HEK293 (cell line): ENCODE results near the gene ACTG1.

Source experiments
- HOXA7 ChIP-seq: sonication (generic); formaldehyde crosslinking; IDR thresholded peaks from 2 replicates; pipeline ENCODE4 v1.8.1; 2022; ENCODE audit warnings: missing genetic modification reagents, borderline replicate concordance
- YY1 ChIP-seq: fragments of 450-650 bp; formaldehyde crosslinking; IDR thresholded peaks from 2 replicates; pipeline ENCODE4 v1.5.1; 2018; ENCODE audit warnings: missing biosample characterization, missing genetic modification characterization
- ZFP69B ChIP-seq: fragments of 450-650 bp; formaldehyde crosslinking; IDR thresholded peaks from 2 replicates; pipeline ENCODE4 v1.5.1; 2016; ENCODE audit warnings: missing biosample characterization, missing genetic modification characterization
- ZNF121 ChIP-seq: fragments of 450-650 bp; formaldehyde crosslinking; IDR thresholded peaks from 2 replicates; pipeline ENCODE4 v1.5.1; 2016; ENCODE audit warnings: missing biosample characterization, missing genetic modification characterization
- ZNF16 ChIP-seq: fragments of 450-650 bp; formaldehyde crosslinking; IDR thresholded peaks from 2 replicates; pipeline ENCODE4 v1.5.1; 2016; ENCODE audit warnings: low read depth, missing biosample characterization, missing genetic modification characterization
- ZNF184 ChIP-seq: fragments of 450-650 bp; IDR thresholded peaks from 2 replicates; pipeline ENCODE4 v1.5.1; 2018; ENCODE audit warnings: missing biosample characterization, mild to moderate bottlenecking, missing genetic modification characterization
- ZNF19 ChIP-seq: fragments of 450-650 bp; formaldehyde crosslinking; IDR thresholded peaks from 2 replicates; pipeline ENCODE4; 2016; ENCODE audit warnings: missing biosample characterization, missing genetic modification characterization, low read depth
- ZNF2 ChIP-seq: fragments of 450-650 bp; formaldehyde crosslinking; IDR thresholded peaks from 2 replicates; pipeline ENCODE4 v1.5.1; 2016; ENCODE audit warnings: missing biosample characterization, missing genetic modification characterization
- ZNF394 ChIP-seq: fragments of 450-650 bp; formaldehyde crosslinking; IDR thresholded peaks from 2 replicates; pipeline ENCODE4 v1.5.1; 2016; ENCODE audit warnings: missing biosample characterization, missing genetic modification characterization, mild to moderate bottlenecking, moderate library complexity, borderline replicate concordance
- ZNF560 ChIP-seq: fragments of 450-650 bp; formaldehyde crosslinking; IDR thresholded peaks from 2 replicates; pipeline ENCODE4 v1.5.1; 2017; ENCODE audit warnings: missing biosample characterization, missing genetic modification characterization, borderline replicate concordance
- ZNF600 ChIP-seq: fragments of 450-650 bp; formaldehyde crosslinking; IDR thresholded peaks from 2 replicates; pipeline ENCODE4 v1.5.1; 2016; ENCODE audit warnings: missing biosample characterization, missing genetic modification characterization
- ZNF624 ChIP-seq: fragments of 450-650 bp; formaldehyde crosslinking; IDR thresholded peaks from 2 replicates; pipeline ENCODE4 v1.5.1; 2017; ENCODE audit warnings: missing biosample characterization, missing genetic modification characterization
- ZNF629 ChIP-seq: fragments of 450-650 bp; formaldehyde crosslinking; IDR thresholded peaks from 2 replicates; pipeline ENCODE4 v1.5.1; 2017; ENCODE audit warnings: missing biosample characterization, missing genetic modification characterization
- ZNF654 ChIP-seq: fragments of 450-650 bp; formaldehyde crosslinking; IDR thresholded peaks from 2 replicates; pipeline ENCODE4 v1.5.1; 2016; ENCODE audit warnings: low read depth, missing biosample characterization, missing genetic modification characterization
- ZNF670 ChIP-seq: fragments of 450-650 bp; formaldehyde crosslinking; IDR thresholded peaks from 2 replicates; pipeline ENCODE4 v1.5.1; 2016; ENCODE audit warnings: missing biosample characterization, missing genetic modification characterization, low read depth
- ZNF837 ChIP-seq: fragments of 450-650 bp; formaldehyde crosslinking; IDR thresholded peaks from 2 replicates; pipeline ENCODE4 v1.5.1; 2016; ENCODE audit warnings: missing biosample characterization, missing genetic modification characterization
- ZSCAN16 ChIP-seq: fragments of 450-650 bp; formaldehyde crosslinking; IDR thresholded peaks from 2 replicates; pipeline ENCODE4 v1.5.1; 2016; ENCODE audit warnings: missing biosample characterization, missing genetic modification characterization
- ZXDB ChIP-seq: fragments of 450-650 bp; formaldehyde crosslinking; IDR thresholded peaks from 2 replicates; pipeline ENCODE4 v1.5.1; 2016; ENCODE audit warnings: missing biosample characterization, missing genetic modification characterization
- TF ChIP-seq, protein P1 (sequence below): sonication (generic); formaldehyde crosslinking; IDR thresholded peaks from 2 replicates; pipeline ENCODE4 v1.8.1; 2022; ENCODE audit warnings: mild to moderate bottlenecking, moderate library complexity, missing genetic modification reagents
- TF ChIP-seq, protein P2 (sequence below): fragments of 450-650 bp; formaldehyde crosslinking; IDR thresholded peaks from 2 replicates; pipeline ENCODE4 v1.5.1; 2016; ENCODE audit warnings: missing biosample characterization, missing genetic modification characterization
- TF ChIP-seq, protein P3 (sequence below): fragments of 450-650 bp; formaldehyde crosslinking; IDR thresholded peaks from 2 replicates; pipeline ENCODE4 v1.5.1; 2016; ENCODE audit warnings: missing biosample characterization, missing genetic modification characterization
- TF ChIP-seq, protein P4 (sequence below): fragments of 450-650 bp; formaldehyde crosslinking; IDR thresholded peaks from 2 replicates; pipeline ENCODE4 v1.5.1; 2016; ENCODE audit warnings: missing biosample characterization, missing genetic modification characterization
- TF ChIP-seq, protein P5 (sequence below): fragments of 450-650 bp; formaldehyde crosslinking; IDR thresholded peaks from 2 replicates; pipeline ENCODE4 v1.5.1; 2016; ENCODE audit warnings: missing biosample characterization, missing genetic modification characterization
- TF ChIP-seq, protein P6 (sequence below): fragments of 450-650 bp; formaldehyde crosslinking; IDR thresholded peaks from 2 replicates; pipeline ENCODE4 v1.5.1; 2016; ENCODE audit warnings: missing biosample characterization, missing genetic modification characterization, borderline replicate concordance

The ACTG1 gene

DNA sequence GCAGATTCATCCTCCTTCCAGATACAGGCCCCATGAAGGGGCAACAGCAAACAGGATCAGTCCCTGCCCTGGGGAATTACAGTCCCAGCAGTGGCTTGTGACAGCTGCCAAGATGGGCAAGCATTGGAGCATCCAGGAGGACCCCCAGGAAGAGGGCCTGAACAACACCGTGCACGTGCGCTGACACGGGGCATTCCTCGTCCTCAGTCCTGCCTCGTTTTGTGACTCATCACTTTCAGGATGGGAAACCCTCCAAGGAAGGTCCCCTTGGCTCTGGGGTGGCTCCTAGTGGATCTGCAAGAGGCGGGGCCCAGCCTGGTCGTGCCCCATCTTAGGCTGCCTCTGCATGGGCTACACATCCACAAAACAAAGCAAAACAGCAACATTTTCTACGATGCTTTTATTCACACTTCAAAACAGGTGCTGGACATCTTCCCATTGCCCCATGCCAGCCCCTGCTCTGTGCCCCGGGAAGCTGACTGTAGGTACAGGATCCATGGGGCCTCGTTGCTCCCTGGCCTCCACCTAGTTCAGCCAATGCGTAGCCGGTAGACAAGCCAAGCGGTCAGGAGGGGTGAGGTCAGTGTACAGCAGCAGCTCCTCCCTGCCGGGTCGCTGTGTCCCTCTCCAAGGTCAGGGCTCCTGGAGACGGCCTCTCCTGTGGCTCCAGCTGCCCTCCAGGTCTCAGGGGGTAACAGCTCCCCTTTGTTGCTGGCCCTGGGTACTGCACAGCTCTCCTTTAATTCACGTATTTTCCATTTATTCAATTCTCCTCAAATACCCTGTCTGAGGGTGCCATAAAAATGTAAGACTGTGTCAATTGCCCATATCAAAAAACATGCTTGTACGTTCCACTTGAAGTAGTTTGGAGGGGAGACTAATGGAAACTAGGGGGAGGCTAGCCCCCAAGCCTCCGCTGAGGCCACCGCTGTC is 32.2 kb downstream of the ACTG1 start (continued):
- TF ChIP-seq, protein P1, sequence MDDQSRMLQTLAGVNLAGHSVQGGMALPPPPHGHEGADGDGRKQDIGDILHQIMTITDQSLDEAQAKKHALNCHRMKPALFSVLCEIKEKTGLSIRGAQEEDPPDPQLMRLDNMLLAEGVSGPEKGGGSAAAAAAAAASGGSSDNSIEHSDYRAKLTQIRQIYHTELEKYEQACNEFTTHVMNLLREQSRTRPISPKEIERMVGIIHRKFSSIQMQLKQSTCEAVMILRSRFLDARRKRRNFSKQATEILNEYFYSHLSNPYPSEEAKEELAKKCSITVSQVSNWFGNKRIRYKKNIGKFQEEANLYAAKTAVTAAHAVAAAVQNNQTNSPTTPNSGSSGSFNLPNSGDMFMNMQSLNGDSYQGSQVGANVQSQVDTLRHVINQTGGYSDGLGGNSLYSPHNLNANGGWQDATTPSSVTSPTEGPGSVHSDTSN (CRISPR knock-in tag): 0 out of 2 replicates have a peak, but pooled peaks have one; percentile 50
- TF ChIP-seq YY1 (no peak), ZNF2 (tag by site-specific recombination) (no peak), ZXDB (tag by site-specific recombination) (no peak), ZNF394 (tag by site-specific recombination) (no peak), ZNF654 (tag by site-specific recombination) (no peak), ZNF560 (tag by site-specific recombination) (no peak), ZNF19 (tag by site-specific recombination) (no peak), ZNF600 (tag by site-specific recombination) (0 out of 2 replicates have a peak, but pooled peaks have one; percentile 28), ZNF121 (tag by site-specific recombination) (no peak), ZFP69B (tag by site-specific recombination) (peak; percentile 38; the same call in 1 of the 2 replicates), ZNF184 (tag by site-specific recombination) (no peak), ZNF629 (tag by site-specific recombination) (no peak), ZNF16 (no peak), HOXA7 (no peak), ZSCAN16 (tag by site-specific recombination) (no peak), ZNF624 (no peak), ZNF670 (no peak), ZNF837 (no peak)
- TF ChIP-seq, protein P2, sequence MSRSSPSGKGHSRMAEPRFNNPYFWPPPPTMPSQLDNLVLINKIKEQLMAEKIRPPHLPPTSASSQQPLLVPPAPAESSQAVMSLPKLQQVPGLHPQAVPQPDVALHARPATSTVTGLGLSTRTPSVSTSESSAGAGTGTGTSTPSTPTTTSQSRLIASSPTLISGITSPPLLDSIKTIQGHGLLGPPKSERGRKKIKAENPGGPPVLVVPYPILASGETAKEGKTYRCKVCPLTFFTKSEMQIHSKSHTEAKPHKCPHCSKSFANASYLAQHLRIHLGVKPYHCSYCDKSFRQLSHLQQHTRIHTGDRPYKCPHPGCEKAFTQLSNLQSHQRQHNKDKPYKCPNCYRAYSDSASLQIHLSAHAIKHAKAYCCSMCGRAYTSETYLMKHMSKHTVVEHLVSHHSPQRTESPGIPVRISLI (tag by site-specific recombination): no peak
- TF ChIP-seq, protein P3, sequence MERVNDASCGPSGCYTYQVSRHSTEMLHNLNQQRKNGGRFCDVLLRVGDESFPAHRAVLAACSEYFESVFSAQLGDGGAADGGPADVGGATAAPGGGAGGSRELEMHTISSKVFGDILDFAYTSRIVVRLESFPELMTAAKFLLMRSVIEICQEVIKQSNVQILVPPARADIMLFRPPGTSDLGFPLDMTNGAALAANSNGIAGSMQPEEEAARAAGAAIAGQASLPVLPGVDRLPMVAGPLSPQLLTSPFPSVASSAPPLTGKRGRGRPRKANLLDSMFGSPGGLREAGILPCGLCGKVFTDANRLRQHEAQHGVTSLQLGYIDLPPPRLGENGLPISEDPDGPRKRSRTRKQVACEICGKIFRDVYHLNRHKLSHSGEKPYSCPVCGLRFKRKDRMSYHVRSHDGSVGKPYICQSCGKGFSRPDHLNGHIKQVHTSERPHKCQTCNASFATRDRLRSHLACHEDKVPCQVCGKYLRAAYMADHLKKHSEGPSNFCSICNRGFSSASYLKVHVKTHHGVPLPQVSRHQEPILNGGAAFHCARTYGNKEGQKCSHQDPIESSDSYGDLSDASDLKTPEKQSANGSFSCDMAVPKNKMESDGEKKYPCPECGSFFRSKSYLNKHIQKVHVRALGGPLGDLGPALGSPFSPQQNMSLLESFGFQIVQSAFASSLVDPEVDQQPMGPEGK: no peak
- TF ChIP-seq, protein P4, sequence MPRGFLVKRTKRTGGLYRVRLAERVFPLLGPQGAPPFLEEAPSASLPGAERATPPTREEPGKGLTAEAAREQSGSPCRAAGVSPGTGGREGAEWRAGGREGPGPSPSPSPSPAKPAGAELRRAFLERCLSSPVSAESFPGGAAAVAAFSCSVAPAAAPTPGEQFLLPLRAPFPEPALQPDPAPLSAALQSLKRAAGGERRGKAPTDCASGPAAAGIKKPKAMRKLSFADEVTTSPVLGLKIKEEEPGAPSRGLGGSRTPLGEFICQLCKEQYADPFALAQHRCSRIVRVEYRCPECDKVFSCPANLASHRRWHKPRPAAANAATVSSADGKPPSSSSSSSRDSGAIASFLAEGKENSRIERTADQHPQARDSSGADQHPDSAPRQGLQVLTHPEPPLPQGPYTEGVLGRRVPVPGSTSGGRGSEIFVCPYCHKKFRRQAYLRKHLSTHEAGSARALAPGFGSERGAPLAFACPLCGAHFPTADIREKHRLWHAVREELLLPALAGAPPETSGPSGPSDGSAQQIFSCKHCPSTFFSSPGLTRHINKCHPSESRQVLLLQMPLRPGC: no peak
- TF ChIP-seq, protein P5, sequence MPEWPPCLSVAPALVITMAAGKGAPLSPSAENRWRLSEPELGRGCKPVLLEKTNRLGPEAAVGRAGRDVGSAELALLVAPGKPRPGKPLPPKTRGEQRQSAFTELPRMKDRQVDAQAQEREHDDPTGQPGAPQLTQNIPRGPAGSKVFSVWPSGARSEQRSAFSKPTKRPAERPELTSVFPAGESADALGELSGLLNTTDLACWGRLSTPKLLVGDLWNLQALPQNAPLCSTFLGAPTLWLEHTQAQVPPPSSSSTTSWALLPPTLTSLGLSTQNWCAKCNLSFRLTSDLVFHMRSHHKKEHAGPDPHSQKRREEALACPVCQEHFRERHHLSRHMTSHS (tag by site-specific recombination): no peak
- TF ChIP-seq, protein P6, sequence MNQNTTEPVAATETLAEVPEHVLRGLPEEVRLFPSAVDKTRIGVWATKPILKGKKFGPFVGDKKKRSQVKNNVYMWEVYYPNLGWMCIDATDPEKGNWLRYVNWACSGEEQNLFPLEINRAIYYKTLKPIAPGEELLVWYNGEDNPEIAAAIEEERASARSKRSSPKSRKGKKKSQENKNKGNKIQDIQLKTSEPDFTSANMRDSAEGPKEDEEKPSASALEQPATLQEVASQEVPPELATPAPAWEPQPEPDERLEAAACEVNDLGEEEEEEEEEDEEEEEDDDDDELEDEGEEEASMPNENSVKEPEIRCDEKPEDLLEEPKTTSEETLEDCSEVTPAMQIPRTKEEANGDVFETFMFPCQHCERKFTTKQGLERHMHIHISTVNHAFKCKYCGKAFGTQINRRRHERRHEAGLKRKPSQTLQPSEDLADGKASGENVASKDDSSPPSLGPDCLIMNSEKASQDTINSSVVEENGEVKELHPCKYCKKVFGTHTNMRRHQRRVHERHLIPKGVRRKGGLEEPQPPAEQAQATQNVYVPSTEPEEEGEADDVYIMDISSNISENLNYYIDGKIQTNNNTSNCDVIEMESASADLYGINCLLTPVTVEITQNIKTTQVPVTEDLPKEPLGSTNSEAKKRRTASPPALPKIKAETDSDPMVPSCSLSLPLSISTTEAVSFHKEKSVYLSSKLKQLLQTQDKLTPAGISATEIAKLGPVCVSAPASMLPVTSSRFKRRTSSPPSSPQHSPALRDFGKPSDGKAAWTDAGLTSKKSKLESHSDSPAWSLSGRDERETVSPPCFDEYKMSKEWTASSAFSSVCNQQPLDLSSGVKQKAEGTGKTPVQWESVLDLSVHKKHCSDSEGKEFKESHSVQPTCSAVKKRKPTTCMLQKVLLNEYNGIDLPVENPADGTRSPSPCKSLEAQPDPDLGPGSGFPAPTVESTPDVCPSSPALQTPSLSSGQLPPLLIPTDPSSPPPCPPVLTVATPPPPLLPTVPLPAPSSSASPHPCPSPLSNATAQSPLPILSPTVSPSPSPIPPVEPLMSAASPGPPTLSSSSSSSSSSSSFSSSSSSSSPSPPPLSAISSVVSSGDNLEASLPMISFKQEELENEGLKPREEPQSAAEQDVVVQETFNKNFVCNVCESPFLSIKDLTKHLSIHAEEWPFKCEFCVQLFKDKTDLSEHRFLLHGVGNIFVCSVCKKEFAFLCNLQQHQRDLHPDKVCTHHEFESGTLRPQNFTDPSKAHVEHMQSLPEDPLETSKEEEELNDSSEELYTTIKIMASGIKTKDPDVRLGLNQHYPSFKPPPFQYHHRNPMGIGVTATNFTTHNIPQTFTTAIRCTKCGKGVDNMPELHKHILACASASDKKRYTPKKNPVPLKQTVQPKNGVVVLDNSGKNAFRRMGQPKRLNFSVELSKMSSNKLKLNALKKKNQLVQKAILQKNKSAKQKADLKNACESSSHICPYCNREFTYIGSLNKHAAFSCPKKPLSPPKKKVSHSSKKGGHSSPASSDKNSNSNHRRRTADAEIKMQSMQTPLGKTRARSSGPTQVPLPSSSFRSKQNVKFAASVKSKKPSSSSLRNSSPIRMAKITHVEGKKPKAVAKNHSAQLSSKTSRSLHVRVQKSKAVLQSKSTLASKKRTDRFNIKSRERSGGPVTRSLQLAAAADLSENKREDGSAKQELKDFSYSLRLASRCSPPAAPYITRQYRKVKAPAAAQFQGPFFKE (tag by site-specific recombination): no peak
